Smooth muscle cell (in vitro differentiated cells): ENCODE measurements around the gene LMO7. TPM values are rescaled to one million over a fixed set of nuclear protein-coding genes. Genes with fewer than 3 reads are reported as not detected.

ENCODE experiments used
- DNase-seq: peaks from one replicate; lab custom pipeline; 2025; ENCODE audit not compliant: unreplicated experiment; lab: John Stamatoyannopoulos, UW
- H2AFZ ChIP-seq: fragments of 200-600 bp; sonication (generic); 2 replicates; pipeline ENCODE4 v1.6.0; 2016; ENCODE audit warnings: antibody characterized with exemption, low read depth, mild to moderate bottlenecking
- H3F3A ChIP-seq: fragments of 200-600 bp; sonication (generic); 2 replicates; pipeline ENCODE4 v1.6.0; 2017; ENCODE audit warnings: antibody characterized with exemption, low read depth
- H3K27ac ChIP-seq: fragments of 200-600 bp; sonication (generic); 2 replicates; pipeline ENCODE4 v1.5.1; 2016; ENCODE audit warnings: low read depth, mild to moderate bottlenecking
- H3K27me3 ChIP-seq: fragments of 200-600 bp; sonication (generic); 2 replicates; pipeline ENCODE4 v1.6.1; 2016; ENCODE audit warnings: low read depth, mild to moderate bottlenecking
- H3K36me3 ChIP-seq: fragments of 200-600 bp; sonication (generic); 2 replicates; pipeline ENCODE4 v1.5.1; 2016; ENCODE audit warnings: low read depth
- H3K4me1 ChIP-seq: fragments of 200-600 bp; sonication (generic); 2 replicates; pipeline ENCODE4 v1.5.1; 2016; ENCODE audit warnings: low read depth
- H3K4me2 ChIP-seq: fragments of 200-600 bp; sonication (generic); 2 replicates; pipeline ENCODE4 v1.6.0; 2016; ENCODE audit warnings: mild to moderate bottlenecking
- H3K4me3 ChIP-seq: fragments of 200-600 bp; sonication (generic); 2 replicates; pipeline ENCODE4 v1.5.1; 2016; ENCODE audit warnings: mild to moderate bottlenecking
- H3K79me2 ChIP-seq: fragments of 200-600 bp; sonication (generic); 2 replicates; pipeline ENCODE4 v1.6.0; 2016; ENCODE audit warnings: low read depth, mild to moderate bottlenecking
- H3K9ac ChIP-seq: fragments of 200-600 bp; sonication (generic); 2 replicates; pipeline ENCODE4 v1.6.0; 2016; ENCODE audit warnings: low read depth
- H3K9me3 ChIP-seq: fragments of 200-600 bp; sonication (generic); replicated peaks from 2 replicates; pipeline ENCODE4 v1.5.1; 2016; ENCODE audit warnings: low read depth
- H4K20me1 ChIP-seq: fragments of 200-600 bp; sonication (generic); 2 replicates; pipeline ENCODE4 v1.6.0; 2016; ENCODE audit warnings: low read depth
- CTCF ChIP-seq: fragments of 200-600 bp; sonication (generic); IDR thresholded peaks from 2 replicates; pipeline ENCODE4 v1.5.1; 2017; ENCODE audit warnings: borderline replicate concordance, mild to moderate bottlenecking, antibody characterized with exemption; ENCODE audit not compliant: insufficient read depth, poor library complexity, severe bottlenecking
- WGBS: methylation state at CpG from one replicate; pipeline ENCODE4 v1.1.7; 2016; ENCODE audit warnings: low lambda C conversion rate; 5-methylcytosine and 5-hydroxymethylcytosine counted together
- polyA plus RNA-seq: library from polyadenylated mRNA; unstranded; fragments of >200 nt; fragmentation: Nextera tagmentation; extraction: Ambion mirVana; gene quantifications from 2 replicates; pipeline ENCODE4 v1.2.1, GENCODE V29; 2016
- total RNA-seq: library from RNA; depleted of rRNA; stranded (reverse); fragments of >200 nt; gene quantifications from 2 replicates; pipeline ENCODE4 v1.2.3, GENCODE V29; 2014

LMO7 gene
- total and polyA plus RNA-seq, 2 experiments from 2014 or later: 157 to 213 TPM

- Histone ChIP-seq H4K20me1 (no peaks in the 10 kb centered on the region), H3K36me3 (no peaks in the 10 kb centered on the region), H3K4me3 (no peak overlapping the region), H3K4me1 (no peaks in the 10 kb centered on the region), H3K4me2 (no peak overlapping the region), H3K9me3 (no peaks in the 10 kb centered on the region), H3K9ac (no peak overlapping the region), H3K79me2 (no peaks in the 10 kb centered on the region), H2AFZ (no peak overlapping the region), H3K27ac (no peak overlapping the region), H3F3A (peaks cover 5% of the 10 kb centered on the region), H3K27me3 (no peaks in the 10 kb centered on the region)
- WGBS: 77% methylated on average over 4 of the region's 4 CpGs
- no peak for DNase-seq
- no peak for TF ChIP-seq CTCF
These were observed 272.0 kb downstream of the LMO7 start for GRCh38 chr13:75908141-75908540.

Other genes with a start within 250 kb of the LMO7 start
- 21.9 and 22.4 TPM in 2 replicates for gene TBC1D4, start 154.2 kb upstream of the LMO7 start, total RNA-seq
- gene TBC1D4, start 154.2 kb upstream of the LMO7 start, polyA plus RNA-seq: 6.4 and 7.7 TPM in 2 replicates
- 181 and 291 TPM in 2 replicates for gene COMMD6, start 98.5 kb upstream of the LMO7 start, total RNA-seq
- 270 and 284 TPM in 2 replicates for gene COMMD6, start 98.5 kb upstream of the LMO7 start, polyA plus RNA-seq
- 45.6 and 50.9 TPM in 2 replicates for gene UCHL3, start 86.5 kb upstream of the LMO7 start, total RNA-seq
- 47.3 and 76.7 TPM in 2 replicates for gene UCHL3, start 86.5 kb upstream of the LMO7 start, polyA plus RNA-seq